ENCODE data around the gene ACAA2.
"Not testable (repeated sequence)": the region's sequence is repeated elsewhere in the genome, so short reads cannot be mapped to it uniquely, and the experiment has no call there.

The ACAA2 gene

DNA sequence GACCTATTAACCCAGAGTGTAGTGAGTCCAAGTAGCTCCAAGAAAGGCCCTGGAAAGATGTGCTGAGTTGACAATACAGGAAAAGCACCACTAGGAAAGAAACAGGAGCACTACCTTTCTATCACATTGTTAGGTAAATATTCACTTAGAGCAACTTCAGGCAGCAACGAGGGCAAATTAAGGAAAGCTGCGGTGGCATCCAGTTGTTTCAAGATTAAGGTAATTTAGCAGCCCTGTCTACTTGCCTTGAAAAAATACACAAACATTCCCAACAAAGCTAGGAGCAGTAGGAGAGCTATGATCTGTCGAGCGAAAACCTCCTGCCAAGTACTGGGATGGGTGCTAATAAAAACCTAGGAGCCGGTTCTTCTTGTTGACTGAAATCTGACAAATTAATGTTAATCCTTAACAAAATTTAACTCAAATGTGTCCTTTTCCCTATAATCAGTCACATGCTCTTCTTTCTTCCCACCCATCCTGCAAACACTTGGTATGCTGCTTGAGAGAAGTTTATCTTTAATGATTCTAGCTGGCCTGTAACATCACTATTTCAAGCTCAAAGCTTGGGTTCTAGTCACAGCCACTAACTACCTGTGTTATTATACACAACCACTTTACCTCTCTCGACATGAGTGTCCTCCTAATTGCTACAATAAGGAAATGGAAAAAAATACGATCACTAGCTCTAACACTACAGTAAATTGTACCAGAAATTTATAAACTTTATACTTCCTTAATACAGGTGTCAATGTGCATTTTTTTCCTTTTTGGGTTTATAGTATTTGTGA is 2.0 kb downstream of the ACAA2 start:
- Histone ChIP-seq H3K9me3 (peaks cover 14% of the 10 kb centered on the region), H3K27ac (no peak overlapping the region), H3K4me1 (ENCODE audit: control insufficient read depth in 1 of 2, insufficient read depth in 1 of 2, low read depth in 1 of 2, low read length in 1 of 2) (peaks cover 16 to 17% of the 10 kb centered on the region in 2 experiments), H3K4me3 (ENCODE audit: low read depth in 1 of 2, low read length in 1 of 2) (no peak overlapping the region), H3K36me3 (no peaks in the 10 kb centered on the region), H3K27me3 (peaks cover 10% of the 10 kb centered on the region)
- TF ChIP-seq, protein P1, sequence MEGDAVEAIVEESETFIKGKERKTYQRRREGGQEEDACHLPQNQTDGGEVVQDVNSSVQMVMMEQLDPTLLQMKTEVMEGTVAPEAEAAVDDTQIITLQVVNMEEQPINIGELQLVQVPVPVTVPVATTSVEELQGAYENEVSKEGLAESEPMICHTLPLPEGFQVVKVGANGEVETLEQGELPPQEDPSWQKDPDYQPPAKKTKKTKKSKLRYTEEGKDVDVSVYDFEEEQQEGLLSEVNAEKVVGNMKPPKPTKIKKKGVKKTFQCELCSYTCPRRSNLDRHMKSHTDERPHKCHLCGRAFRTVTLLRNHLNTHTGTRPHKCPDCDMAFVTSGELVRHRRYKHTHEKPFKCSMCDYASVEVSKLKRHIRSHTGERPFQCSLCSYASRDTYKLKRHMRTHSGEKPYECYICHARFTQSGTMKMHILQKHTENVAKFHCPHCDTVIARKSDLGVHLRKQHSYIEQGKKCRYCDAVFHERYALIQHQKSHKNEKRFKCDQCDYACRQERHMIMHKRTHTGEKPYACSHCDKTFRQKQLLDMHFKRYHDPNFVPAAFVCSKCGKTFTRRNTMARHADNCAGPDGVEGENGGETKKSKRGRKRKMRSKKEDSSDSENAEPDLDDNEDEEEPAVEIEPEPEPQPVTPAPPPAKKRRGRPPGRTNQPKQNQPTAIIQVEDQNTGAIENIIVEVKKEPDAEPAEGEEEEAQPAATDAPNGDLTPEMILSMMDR (IDR thresholded peaks at IDR 0.05) = no peak

DNA sequence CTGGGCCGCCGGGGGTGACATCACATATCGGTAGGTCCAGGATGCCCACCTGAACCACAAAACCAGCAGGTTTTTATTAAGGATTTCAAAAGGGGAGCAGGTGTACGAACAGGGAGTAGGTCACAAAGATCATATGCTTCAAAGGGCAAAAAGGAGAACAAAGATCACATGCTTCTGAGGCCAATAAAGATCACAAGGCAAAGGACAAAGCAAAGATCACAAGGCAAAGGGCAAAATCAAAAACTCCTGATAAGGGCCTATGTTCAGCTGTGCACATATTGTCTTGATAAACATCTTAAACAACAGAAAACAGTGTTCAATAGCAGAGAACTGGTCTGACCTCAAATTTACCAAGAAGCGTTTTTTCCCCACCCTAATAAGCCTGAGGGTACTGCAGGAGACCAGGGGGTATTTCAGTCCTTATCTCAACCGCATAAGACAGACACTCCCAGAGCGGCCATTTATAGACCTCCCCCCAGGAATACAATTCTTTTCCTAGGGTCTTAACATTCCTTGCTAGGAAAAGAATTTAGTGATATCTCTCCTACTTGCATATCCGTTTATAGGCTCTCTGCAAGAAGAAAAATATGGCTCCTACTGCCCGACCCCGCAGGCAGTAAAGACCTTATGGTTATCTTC is 4.7 kb downstream of the ACAA2 start:
- Histone ChIP-seq H3K4me1 (ENCODE audit: control insufficient read depth in 1 of 2, insufficient read depth in 1 of 2, low read depth in 1 of 2, low read length in 1 of 2) (peaks cover 9 to 11% of the 10 kb centered on the region in 2 experiments), H3K9me3 (peaks cover 14% of the 10 kb centered on the region)
- H3K4me3 ChIP-seq (ENCODE audit: low read depth in 1 of 2, low read length in 1 of 2); H3K27me3 ChIP-seq; H3K36me3 ChIP-seq; H3K27ac ChIP-seq: not testable (repeated sequence)

DNA sequence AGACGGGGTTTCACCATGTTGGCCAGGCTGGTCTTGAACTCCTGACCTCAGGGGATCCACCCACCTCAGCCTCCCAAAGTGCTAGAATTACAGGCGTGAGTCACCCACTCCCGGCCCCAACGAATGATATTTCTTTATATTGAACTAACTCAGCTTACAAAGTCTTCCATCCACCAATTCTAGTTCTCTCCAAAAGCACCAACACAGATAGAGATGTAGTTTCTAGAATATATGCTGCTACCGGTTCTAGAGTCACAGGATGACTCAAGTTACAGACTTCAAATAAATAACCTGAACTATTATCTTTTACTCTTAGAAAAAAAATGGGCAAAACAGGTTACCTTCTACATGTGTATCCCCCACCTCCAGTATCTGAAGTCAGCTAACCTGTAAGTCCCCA is 9.2 kb downstream of the ACAA2 start:
- no peaks in the 10 kb centered on the region for H3K4me1 ChIP-seq (ENCODE audit: control insufficient read depth in 1 of 2, insufficient read depth in 1 of 2, low read depth in 1 of 2, low read length in 1 of 2)
- TF ChIP-seq, protein P1 (IDR thresholded peaks at IDR 0.05) = no peak

DNA sequence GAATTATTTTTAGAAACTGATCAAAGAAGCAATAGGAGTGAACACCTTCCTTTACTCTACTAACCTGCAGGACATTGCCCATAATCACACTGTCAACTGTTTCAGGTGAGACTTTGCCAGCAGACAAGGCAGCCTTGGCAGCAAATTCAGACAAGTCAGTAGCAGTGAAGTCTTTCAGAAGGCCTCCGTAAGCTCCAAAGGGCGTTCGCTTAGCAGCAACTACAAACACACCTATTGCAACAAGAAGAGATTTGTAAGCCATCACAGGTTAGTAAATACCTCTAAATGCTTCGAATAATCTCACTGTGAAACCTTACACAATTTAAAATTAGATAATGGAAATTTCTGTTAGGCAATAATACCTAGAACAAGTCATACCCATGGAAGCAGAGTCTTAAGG is 10.7 kb downstream of the ACAA2 start:
- TF ChIP-seq, protein P1 (IDR thresholded peaks at IDR 0.05) = no peak
- no peak overlapping the region for H3K27ac ChIP-seq
- no peaks in the 10 kb centered on the region for H3K9me3 ChIP-seq
- H3K36me3 ChIP-seq = peaks cover 6% of the 10 kb centered on the region
- no peak overlapping the region for H3K4me3 ChIP-seq (ENCODE audit: low read depth in 1 of 2, low read length in 1 of 2)
- no peaks in the 10 kb centered on the region for H3K4me1 ChIP-seq (ENCODE audit: control insufficient read depth in 1 of 2, insufficient read depth in 1 of 2, low read depth in 1 of 2, low read length in 1 of 2)
- H3K27me3 ChIP-seq = no peaks in the 10 kb centered on the region

More for the DNA sequence above, 9.2 kb downstream of the ACAA2 start:
- no peak overlapping the region for H3K27ac ChIP-seq
- peaks cover 6% of the 10 kb centered on the region for H3K36me3 ChIP-seq
- no peaks in the 10 kb centered on the region for H3K27me3 ChIP-seq
- H3K9me3 ChIP-seq = peaks cover 9% of the 10 kb centered on the region
- no peak overlapping the region for H3K4me3 ChIP-seq (ENCODE audit: low read depth in 1 of 2, low read length in 1 of 2)

DNA sequence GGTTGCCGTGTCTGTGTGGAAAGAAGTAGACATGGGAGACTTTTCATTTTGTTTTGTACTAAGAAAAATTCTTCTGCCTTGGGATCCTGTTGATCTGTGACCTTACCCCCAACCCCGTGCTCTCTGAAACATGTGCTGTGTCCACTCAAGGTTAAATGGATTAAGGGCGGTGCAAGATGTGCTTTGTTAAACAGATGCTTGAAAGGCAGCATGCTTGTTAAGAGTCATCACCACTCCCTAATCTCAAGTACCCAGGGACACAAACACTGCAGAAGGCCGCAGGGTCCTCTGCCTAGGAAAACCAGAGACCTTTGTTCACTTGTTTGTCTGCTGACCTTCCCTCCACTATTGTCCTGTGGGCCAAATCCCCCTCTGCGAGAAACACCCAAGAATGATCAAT is 12.8 kb downstream of the ACAA2 start:
- not testable (repeated sequence) for H3K9me3 ChIP-seq; H3K4me3 ChIP-seq (ENCODE audit: low read depth in 1 of 2, low read length in 1 of 2); H3K4me1 ChIP-seq (ENCODE audit: control insufficient read depth in 1 of 2, insufficient read depth in 1 of 2, low read depth in 1 of 2, low read length in 1 of 2); H3K27ac ChIP-seq; H3K36me3 ChIP-seq; H3K27me3 ChIP-seq

DNA sequence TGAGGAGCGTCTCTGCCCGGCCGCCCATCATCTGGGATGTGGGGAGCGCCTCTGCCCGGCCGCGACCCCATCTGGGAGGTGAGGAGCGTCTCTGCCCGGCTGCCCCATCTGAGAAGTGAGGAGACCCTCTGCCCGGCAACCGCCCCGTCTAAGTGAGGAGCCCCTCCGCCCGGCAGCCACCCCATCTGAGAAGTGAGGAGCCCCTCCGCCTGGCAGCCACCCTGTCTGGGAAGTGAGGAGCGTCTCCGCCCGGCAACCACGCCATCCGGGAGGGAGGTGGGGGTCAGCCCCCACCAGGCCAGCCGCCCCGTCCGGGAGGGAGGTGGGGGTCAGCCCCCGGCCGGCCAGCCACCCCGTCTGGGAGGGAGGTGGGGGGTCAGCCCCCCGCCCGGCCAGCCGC is 13.5 kb downstream of the ACAA2 start:
- not testable (repeated sequence) for H3K27ac ChIP-seq; H3K27me3 ChIP-seq; H3K9me3 ChIP-seq; H3K4me1 ChIP-seq (ENCODE audit: control insufficient read depth in 1 of 2, insufficient read depth in 1 of 2, low read depth in 1 of 2, low read length in 1 of 2); H3K36me3 ChIP-seq; H3K4me3 ChIP-seq (ENCODE audit: low read depth in 1 of 2, low read length in 1 of 2)

DNA sequence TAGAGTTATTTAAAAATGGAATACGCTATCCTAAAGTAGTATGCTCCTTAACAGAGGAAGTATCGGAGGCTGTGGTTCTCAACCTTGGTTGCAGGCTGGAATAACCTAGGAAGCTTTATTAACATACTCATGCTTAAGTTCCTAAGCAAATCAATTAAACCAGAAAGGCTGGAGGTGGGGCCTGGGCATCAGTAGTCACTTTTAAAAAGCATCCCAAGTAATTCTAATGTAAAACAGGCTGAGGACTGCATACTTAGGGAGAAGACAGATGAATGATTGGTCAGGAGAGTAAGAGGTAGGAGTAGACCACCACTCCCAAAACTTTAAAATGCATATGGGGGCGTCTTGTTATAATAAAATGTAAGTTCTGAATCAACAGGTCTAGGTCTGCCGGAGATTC is 15.3 kb downstream of the ACAA2 start:
- Histone ChIP-seq H3K4me1 (ENCODE audit: control insufficient read depth in 1 of 2, insufficient read depth in 1 of 2, low read depth in 1 of 2, low read length in 1 of 2) (no peaks in the 10 kb centered on the region), H3K27ac (no peak overlapping the region), H3K9me3 (no peaks in the 10 kb centered on the region), H3K27me3 (no peaks in the 10 kb centered on the region), H3K36me3 (peaks cover 27% of the 10 kb centered on the region), H3K4me3 (ENCODE audit: low read depth in 1 of 2, low read length in 1 of 2) (no peak overlapping the region)
- TF ChIP-seq, protein P1 (IDR thresholded peaks at IDR 0.05) = no peak

Measured in neutrophil (primary cell).